Measurements from ENCODE around the gene SRRD. TPM values are rescaled to one million over a fixed set of nuclear protein-coding genes. Genes with fewer than 3 reads are reported as not detected.

The SRRD gene
- total and polyA plus RNA-seq, 2 of the 8 experiments (the other 6 are each of a cell fraction or from before 2014, with no cell fraction given): 17.1 to 25.3 TPM

- no peaks in the 10 kb centered on the region for H3K79me1 ChIP-seq (ENCODE audit: low read depth, low read length)
- no peak overlapping the region for H4K5ac ChIP-seq (ENCODE audit: insufficient read length, low read depth, low read length)
- no peak overlapping the region for H2BK15ac ChIP-seq (ENCODE audit: low read length)
- H3K4ac ChIP-seq (replicated peaks; ENCODE audit: insufficient read length, low read depth, low read length): no peak overlapping the region
- H2BK12ac ChIP-seq (ENCODE audit: low read depth, low read length): no peak overlapping the region
- no peak overlapping the region for H3K56ac ChIP-seq (replicated peaks; ENCODE audit: insufficient read length, low read depth, low read length)
- no peak overlapping the region for H2BK5ac ChIP-seq (ENCODE audit: low read depth, low read length)
- POLR2A ChIA-PET (ENCODE audit: partially characterized antibody): interaction anchor here (0.7 to 1.5 kb wide), 3 partner anchors 8 to 17 kb away, joined by 3 to 10 read pairs (median 3); partner anchors contain the start of genes HPS4 and SRRD
- no peaks in the 10 kb centered on the region for H3K79me2 ChIP-seq (ENCODE audit: control insufficient read depth in 1 of 2, insufficient read depth in 2 of 2, low read length in 2 of 2)
- H3K23ac ChIP-seq (ENCODE audit: insufficient read length): no peak overlapping the region
- no peak overlapping the region for H2BK120ac ChIP-seq (replicated peaks; ENCODE audit: low read depth, low read length)
- H2AK5ac ChIP-seq (ENCODE audit: low read depth, low read length): no peak overlapping the region
- no peak overlapping the region for H3K4me3 ChIP-seq (ENCODE audit: extremely low read depth in 1 of 4, insufficient read depth in 2 of 4, low read depth in 3 of 4, low read length in 4 of 4)
- H3K27me3 ChIP-seq (replicated peaks in 1 of 4; ENCODE audit: control insufficient read depth in 3 of 4, extremely low read depth in 1 of 4, insufficient read depth in 3 of 4, low read length in 3 of 4): no peaks in the 10 kb centered on the region
- no peak for FAIRE-seq
- H3K36me3 ChIP-seq (ENCODE audit: control insufficient read depth in 2 of 4, insufficient read depth in 4 of 4, low read length in 3 of 4): peaks cover 27 to 71% (median 55%) of the 10 kb centered on the region in 4 experiments
- no peak overlapping the region for H3K27ac ChIP-seq (ENCODE audit: low read depth, low read length)
- peaks cover 2 to 5% of the 10 kb centered on the region in 2 experiments for H4K20me1 ChIP-seq (replicated peaks in 1 of 2; ENCODE audit: control insufficient read depth in 1 of 2, insufficient read depth in 2 of 2, low read length in 2 of 2)
- no peak overlapping the region for H3K14ac ChIP-seq (ENCODE audit: insufficient read length)
- DNase-seq (ENCODE audit: low read depth in 1 of 2, low spot score in 2 of 2): no peak
- 97% methylated on average over 5 of the region's 5 CpGs; no CpG with 5 or more reads in 1 of the 2 experiments for WGBS, 2 experiments (ENCODE audit: extremely low coverage in 1 of 2, insufficient coverage in 1 of 2, insufficient read length in 1 of 2, insufficient replicate concordance in 2 of 2, low coverage in 1 of 2, low lambda C conversion rate in 2 of 2, missing lambda C conversion rate in 1 of 2)
- no peak overlapping the region for H4K8ac ChIP-seq (ENCODE audit: extremely low read depth, insufficient read depth, low read length)
- no peak overlapping the region for H3K9ac ChIP-seq (replicated peaks in 1 of 4; ENCODE audit: extremely low read depth in 1 of 4, low read depth in 3 of 4, low read length in 3 of 4)
- no peak overlapping the region for H4K91ac ChIP-seq (replicated peaks; ENCODE audit: insufficient read length, low read length)
- H2BK20ac ChIP-seq (ENCODE audit: low read length): no peak overlapping the region
- H3K9me3 ChIP-seq (ENCODE audit: insufficient read depth in 2 of 2, low read depth in 1 of 2, low read length in 1 of 2): no peaks in the 10 kb centered on the region
- no peaks in the 10 kb centered on the region for H3K4me1 ChIP-seq (replicated peaks in 1 of 4; ENCODE audit: control insufficient read depth in 3 of 4, insufficient read depth in 4 of 4, low read length in 3 of 4)
- H2AFZ ChIP-seq (ENCODE audit: low read length): no peak overlapping the region
- CTCF ChIA-PET (ENCODE audit: partially characterized antibody): interaction anchor here (1.0 to 7.8 kb wide), 4 partner anchors 50 to 99 kb away, joined by 4 to 98 read pairs (median 12); no protein-coding TSS in a partner anchor
- no peaks in the 10 kb centered on the region for H3K23me2 ChIP-seq (ENCODE audit: low read depth, low read length)
- H3K18ac ChIP-seq (ENCODE audit: extremely low read depth, low read length): no peak overlapping the region
- H3K4me2 ChIP-seq (ENCODE audit: insufficient read depth in 1 of 2, low read depth in 2 of 2, low read length in 2 of 2): no peak overlapping the region
- TF ChIP-seq HDAC2 (IDR thresholded peaks at IDR 0.05; ENCODE audit: borderline replicate concordance in 1 of 2, low read depth in 2 of 2, low read length in 2 of 2): no peak
- TF ChIP-seq SAP30 (IDR thresholded peaks at IDR 0.05; ENCODE audit: insufficient read depth, insufficient replicate concordance, low read length): no peak
- TF ChIP-seq, protein P1, sequence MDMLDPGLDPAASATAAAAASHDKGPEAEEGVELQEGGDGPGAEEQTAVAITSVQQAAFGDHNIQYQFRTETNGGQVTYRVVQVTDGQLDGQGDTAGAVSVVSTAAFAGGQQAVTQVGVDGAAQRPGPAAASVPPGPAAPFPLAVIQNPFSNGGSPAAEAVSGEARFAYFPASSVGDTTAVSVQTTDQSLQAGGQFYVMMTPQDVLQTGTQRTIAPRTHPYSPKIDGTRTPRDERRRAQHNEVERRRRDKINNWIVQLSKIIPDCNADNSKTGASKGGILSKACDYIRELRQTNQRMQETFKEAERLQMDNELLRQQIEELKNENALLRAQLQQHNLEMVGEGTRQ (IDR thresholded peaks at IDR 0.05; ENCODE audit: low read length): no peak
- TF ChIP-seq SIN3A (conservative IDR thresholded peaks at IDR 0.05 in 1 of 2, IDR thresholded peaks at IDR 0.05 in 1 of 2; ENCODE audit: low read depth in 1 of 2, low read length in 2 of 2): no peak
- no peak for TF ChIP-seq KDM1A (IDR thresholded peaks at IDR 0.05; ENCODE audit: borderline replicate concordance, low read length)
- no peak for TF ChIP-seq GTF2F1 (IDR thresholded peaks at IDR 0.05; ENCODE audit: borderline replicate concordance, low read depth, low read length)
- TF ChIP-seq JUND (IDR thresholded peaks at IDR 0.05; ENCODE audit: low read length): no peak
- TF ChIP-seq BRCA1 (IDR thresholded peaks at IDR 0.05; ENCODE audit: low read depth, low read length): no peak
- TF ChIP-seq HDAC6 (IDR thresholded peaks at IDR 0.05; ENCODE audit: low read depth, low read length): no peak
- no peak for TF ChIP-seq KDM5A (IDR thresholded peaks at IDR 0.05; ENCODE audit: low read length)
- no peak for TF ChIP-seq CBX8 (IDR thresholded peaks at IDR 0.05; ENCODE audit: borderline replicate concordance, low read depth, low read length)
- TF ChIP-seq BCL11A (IDR thresholded peaks at IDR 0.05; ENCODE audit: low read depth in 2 of 2, low read length in 2 of 2): no peak
- no peak for TF ChIP-seq SIRT6 (IDR thresholded peaks at IDR 0.05; ENCODE audit: low read length)
Measured at GRCh38 chr22:26466196-26466595, 17.5 kb upstream of the SRRD start.
